Activated CD8-positive, alpha-beta memory T cell treated with anti-CD3 and anti-CD28 coated beads, Interleukin-2, amount 50 U/mL, for 1 hour (primary cell): Measurements from ENCODE around the gene GOSR1.
"Not testable (repeated sequence)": the region's sequence is repeated elsewhere in the genome, so short reads cannot be mapped to it uniquely, and the experiment has no call there.

ENCODE experiments used
- DNase-seq: peaks from one replicate; pipeline ENCODE4 v3.0.0-alpha.2; 2020; ENCODE audit errors: extremely low read depth

GOSR1 gene

GRCh38 chr17:30545024-30545423 is 67.8 kb downstream of the GOSR1 start:
- DNase-seq, result no peak

- DNase-seq, result no peak
These were observed 70.8 kb downstream of the GOSR1 start for GRCh38 chr17:30547778-30548573.

- DNase-seq, result not testable (repeated sequence)
These were observed 72.0 kb downstream of the GOSR1 start for GRCh38 chr17:30549181-30549580.

- DNase-seq, result no peak
These were observed 72.8 kb downstream of the GOSR1 start for GRCh38 chr17:30549864-30550511.

GRCh38 chr17:30550512-30551273 is 73.5 kb downstream of the GOSR1 start:
- no peak for DNase-seq

- not testable (repeated sequence) for DNase-seq
These were observed 74.2 kb downstream of the GOSR1 start for GRCh38 chr17:30551274-30551995.

- DNase-seq, result no peak
These were observed 74.8 kb downstream of the GOSR1 start for GRCh38 chr17:30551996-30552339.

GRCh38 chr17:30552994-30553566 is 75.9 kb downstream of the GOSR1 start:
- DNase-seq, result no peak

GRCh38 chr17:30553823-30554440 is 76.7 kb downstream of the GOSR1 start:
- DNase-seq, result not testable (repeated sequence)

GRCh38 chr17:30554839-30555751 is 77.9 kb downstream of the GOSR1 start:
- DNase-seq, result no peak

- DNase-seq, result no peak
These were observed 78.7 kb downstream of the GOSR1 start for GRCh38 chr17:30555942-30556341.

GRCh38 chr17:30556374-30557332 is 79.4 kb downstream of the GOSR1 start:
- no peak for DNase-seq

GRCh38 chr17:30557916-30558685 is 80.9 kb downstream of the GOSR1 start:
- DNase-seq, result no peak

- DNase-seq, result no peak
These were observed 81.7 kb downstream of the GOSR1 start for GRCh38 chr17:30558686-30559545.

GRCh38 chr17:30559656-30560055 is 82.4 kb downstream of the GOSR1 start:
- no peak for DNase-seq

- DNase-seq, result not testable (repeated sequence)
These were observed 83.2 kb downstream of the GOSR1 start for GRCh38 chr17:30560117-30561026.
